IPS DF 19.7 (cell line): ENCODE data around the gene YPEL3.
"Not testable (repeated sequence)": the region's sequence is repeated elsewhere in the genome, so short reads cannot be mapped to it uniquely, and the experiment has no call there.

ENCODE experiments used
- DNase-seq: peaks from one replicate; pipeline ENCODE4 v3.0.0-alpha.2; 2013; ENCODE audit warnings: low read depth, low spot score

Gene YPEL3

DNA sequence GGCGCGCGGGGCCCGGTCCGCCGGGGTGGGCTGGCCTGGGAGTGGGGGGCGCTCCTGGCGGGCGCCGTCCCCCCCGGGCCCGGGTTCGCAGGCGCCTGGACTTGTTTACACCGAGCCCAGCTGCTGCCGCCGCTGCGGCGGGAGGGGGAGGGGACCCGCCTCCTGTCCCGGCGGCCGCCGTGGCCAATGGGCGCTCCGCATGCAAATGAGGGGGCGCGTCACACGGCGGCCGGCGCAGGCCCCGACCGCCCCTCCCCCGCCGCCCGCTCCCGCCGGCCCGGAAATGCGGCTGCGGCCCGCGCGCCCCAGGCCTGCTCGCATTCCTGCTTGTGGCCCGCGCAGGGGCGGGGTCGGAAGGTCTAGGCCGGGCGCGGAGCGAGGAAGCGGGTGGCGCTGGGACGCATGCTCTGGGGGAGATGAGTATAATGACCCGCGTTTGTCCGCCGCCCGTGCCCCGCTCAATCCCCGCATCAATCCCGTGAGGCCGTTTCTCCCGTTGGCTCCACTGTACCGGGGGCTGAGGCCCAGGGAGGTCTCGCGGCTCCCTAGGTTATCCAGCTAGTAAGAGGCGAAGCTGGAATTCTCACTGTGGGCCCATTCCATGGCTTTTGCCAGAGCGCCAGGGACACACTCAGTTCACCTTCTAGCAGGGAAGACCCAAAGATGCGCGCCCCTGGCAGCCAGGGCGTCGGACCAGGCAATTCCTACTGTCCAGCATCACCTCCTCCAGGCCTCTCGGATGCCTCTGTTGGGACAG lies at the start of gene YPEL3:
TSS of gene YPEL3 (minus strand) at position 109 of the 757 bp plus-strand sequence. CDS start 731 bp downstream, outside the sequence.
- no peak for DNase-seq

- no peak for DNase-seq
These were observed 49.6 kb upstream of the YPEL3 start for GRCh38 chr16:30145657-30146056.

DNA sequence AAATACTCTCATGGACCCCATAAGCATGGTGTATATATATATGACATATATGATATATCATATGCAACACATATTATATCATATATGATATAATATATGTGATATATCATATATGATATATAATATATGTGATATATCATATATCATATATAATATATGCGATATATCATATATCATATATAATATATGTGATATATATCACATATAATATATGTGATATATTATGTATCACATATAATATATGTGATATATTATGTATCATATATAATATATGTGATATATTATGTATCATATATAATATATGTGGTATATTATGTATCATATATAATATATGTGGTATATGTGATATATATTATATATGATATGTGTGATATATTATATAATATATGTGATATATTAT lies 48.9 kb upstream of the YPEL3 start:
- DNase-seq = no peak

DNA sequence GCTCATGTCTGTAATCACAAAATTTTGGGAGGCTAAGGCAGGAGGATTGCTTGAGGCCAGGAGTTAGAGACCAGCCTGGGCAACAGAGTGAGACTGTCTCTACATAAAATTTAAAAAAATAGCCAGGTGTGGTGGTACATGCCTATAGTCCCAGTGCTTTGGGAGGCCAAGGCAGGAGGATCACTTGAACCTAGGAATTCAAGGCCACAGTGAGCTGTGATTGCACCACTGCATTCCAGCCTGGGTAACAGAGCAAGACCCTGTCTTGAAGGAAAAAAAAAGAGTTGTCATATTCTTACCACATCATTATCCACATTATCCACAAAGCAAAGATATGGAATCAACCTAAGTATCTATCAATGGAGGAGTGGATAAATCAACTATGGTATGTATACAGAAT lies 48.0 kb upstream of the YPEL3 start:
- no peak for DNase-seq

- no peak for DNase-seq
These were observed 47.3 kb upstream of the YPEL3 start for GRCh38 chr16:30143347-30143702.

DNA sequence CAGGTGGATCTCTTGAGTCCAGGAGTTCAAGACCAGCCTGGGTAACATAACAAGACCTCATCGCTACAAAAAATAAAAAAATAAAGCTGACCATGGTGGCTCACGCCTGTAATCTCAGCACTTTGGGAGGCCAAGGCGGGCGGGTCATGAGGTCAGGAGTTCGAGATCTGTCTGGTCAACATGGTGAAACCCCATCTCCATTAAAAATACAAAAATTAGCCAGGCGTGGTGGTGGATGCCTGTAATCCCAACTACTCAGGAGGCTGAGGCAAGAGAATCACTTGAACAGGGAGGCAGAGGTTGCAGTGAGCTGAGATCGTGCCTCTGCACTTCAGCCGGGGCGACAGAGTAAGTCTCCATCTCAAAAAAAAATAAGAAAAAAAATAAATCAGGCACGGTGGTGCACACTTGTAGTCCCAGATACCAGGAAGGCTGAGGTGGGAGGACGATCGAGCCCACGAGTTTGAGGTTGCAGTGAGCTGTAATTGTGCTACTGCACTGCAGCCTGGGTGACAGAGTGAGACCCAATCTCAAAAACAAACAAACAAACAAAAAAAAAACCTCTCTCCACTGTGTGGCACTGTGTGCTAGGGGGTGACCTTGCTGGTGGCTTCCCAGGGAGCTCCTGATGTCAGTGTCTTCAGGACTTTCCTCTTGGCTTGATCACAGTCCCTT lies 46.8 kb upstream of the YPEL3 start:
- no peak for DNase-seq

- no peak for DNase-seq
These were observed 45.7 kb upstream of the YPEL3 start for GRCh38 chr16:30141750-30142149.

- DNase-seq = no peak
These were observed 43.8 kb upstream of the YPEL3 start for GRCh38 chr16:30139583-30140481.

DNA sequence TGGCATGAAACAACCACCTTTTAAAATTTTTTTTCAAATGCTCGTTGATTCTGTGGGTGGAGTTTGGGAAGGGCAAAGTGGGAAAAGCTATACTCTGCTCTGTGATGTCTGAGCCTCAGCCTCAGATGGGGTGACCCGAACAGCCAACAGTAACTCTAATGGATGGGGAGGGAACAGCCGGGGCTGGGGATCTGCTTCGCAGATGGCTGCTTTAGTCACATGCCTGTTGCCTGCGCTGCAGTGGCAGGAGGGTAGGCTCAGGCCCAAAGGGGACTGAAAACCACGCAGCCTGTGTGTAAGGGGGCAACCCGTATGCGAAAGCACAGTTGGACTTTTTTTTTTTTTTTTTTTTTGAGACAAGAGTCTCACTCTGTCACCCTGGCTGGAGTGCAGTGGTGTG lies 41.9 kb upstream of the YPEL3 start:
- DNase-seq = no peak

DNA sequence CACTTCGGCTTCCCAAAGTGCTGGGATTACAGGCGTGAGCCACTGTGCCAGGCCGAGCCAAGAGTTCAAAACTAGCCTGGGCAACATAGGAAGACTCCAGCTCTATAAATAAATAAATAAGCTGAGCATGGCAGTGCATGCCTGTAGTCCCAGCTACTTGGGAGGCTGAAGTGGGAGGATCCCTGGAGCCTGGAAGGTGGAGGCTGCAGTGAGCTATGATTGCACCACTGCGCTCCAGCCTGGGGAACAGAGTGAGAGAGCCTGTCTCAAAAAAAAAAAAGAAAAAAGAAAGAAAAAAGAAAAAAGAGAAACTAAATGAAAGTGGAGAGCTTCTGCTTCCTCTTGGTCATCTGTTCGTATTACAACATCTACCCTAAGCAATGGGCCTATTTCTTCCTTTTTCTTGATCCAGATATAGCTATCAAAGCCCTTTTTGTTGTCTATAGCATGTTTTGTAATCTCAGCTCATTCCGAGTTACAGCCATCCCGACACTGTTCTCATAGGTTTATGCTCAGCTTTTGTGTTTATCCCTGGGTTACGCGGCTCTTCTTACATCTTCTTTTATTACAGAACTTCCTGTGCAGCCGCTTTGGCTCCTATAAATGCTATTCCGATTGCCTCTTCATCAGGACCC lies 41.1 kb upstream of the YPEL3 start:
- DNase-seq = no peak

- DNase-seq = no peak
These were observed 36.6 kb upstream of the YPEL3 start for GRCh38 chr16:30132591-30132990.

DNA sequence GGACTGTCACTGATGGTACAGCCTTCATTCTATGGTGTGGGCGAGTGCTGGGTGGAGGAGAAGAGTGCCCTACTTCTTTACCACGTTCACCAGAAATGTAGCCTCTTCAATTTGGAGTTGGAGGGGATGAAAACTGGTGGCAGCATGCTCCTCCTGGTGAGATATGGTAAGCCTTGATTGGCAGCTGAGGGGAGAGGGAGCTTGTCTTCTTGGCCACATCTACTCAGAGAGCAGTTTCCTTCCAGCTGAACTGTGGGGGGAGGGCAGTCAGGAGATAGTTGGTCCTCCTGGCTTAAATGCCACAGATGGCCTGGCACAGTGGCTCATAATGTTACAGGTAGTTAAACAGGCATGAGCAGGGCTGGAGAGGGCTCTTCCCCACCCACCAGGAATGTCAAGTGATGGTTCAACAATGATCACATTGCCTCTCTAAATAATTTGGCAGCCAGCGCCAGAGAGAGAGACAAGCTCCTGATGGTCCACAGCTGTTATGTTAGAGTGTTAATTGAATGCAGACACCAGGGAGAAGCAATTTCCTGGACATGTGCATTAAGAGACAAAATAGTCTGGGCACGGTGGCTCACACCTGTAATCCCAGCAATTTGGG lies 36.0 kb upstream of the YPEL3 start:
- DNase-seq = no peak

DNA sequence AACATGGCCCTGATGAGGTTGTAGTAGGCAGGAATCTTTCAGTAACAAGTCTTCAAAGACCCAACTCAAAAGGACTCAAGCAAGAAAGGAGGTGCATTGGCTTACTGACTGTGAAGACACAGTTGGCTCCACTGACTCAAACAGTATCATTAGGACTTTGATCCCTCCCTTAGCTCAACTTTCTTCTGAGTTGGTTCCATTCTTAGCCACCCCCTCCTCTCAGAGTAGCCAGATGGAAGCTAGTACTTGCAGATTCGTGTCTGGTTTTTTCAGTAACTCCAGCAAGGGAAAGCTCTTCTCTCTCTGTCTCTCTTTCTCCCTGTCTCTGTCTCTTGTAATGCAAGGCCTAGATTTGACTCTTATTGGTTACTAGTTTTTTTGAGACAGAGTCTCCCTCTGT lies 32.0 kb upstream of the YPEL3 start:
- DNase-seq = no peak

GRCh38 chr16:30125690-30126089 lies 29.7 kb upstream of the YPEL3 start:
- not testable (repeated sequence) for DNase-seq

DNA sequence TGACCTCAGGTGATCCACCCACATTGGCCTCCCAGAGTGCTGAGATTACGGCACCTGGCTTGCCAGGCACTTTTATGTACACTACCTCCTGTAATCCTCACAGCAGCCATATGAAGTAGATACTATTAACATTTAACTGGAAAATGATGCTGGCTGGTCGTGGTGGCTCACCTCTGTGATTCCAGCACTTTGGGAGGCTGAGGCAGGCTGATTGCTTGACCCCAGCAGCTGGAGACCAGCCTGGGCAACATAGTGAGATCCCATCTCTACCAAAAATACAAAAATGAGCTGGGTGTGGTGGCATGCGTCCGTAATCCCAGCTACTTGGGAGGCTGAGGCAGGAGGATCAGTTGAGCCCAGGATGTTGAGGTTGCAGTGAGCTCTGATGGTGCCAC lies 29.0 kb upstream of the YPEL3 start:
- no peak for DNase-seq

- no peak for DNase-seq
These were observed 26.7 kb upstream of the YPEL3 start for GRCh38 chr16:30122604-30123160.

DNA sequence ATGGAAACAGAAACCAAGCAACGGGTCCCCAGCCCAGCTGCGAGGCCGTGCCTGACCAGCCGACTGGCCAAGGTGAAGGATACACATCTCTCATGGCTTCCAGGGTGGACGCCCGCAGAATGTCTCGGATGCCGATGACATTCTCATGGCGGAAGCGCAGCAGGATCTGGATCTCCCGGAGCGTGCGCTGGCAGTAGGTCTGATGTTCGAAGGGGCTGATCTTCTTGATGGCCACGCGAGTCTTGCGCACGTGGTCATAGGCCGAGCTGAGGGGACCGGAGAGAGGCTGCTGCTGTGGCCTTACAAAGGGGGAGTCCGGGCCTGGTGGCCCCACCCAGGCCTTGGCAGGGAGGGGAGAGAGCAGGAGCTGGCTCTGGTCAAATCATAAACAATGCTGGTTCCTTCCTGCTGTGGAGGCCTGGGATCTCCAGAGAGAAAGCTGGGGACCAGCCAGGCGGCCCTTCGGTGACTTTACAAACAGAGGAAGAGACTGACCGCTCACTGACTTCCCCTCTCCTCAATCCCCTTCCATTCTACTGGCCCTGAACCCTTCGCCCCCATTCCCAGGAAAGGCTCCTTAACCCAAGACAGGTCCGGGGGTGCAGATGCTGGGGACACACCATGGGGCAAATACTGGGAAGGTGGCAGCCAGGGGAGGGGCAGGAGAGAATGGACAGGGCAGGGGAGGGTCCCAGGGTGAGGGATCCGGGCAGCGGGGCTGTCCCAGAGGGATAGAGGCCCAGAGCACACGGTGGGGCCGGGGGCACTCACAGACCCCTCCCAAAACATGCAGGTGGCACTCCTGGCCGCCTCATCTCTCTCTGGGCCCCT lies 25.9 kb upstream of the YPEL3 start:
- no peak for DNase-seq

GRCh38 chr16:30120340-30121105 lies 24.5 kb upstream of the YPEL3 start:
- DNase-seq = no peak

- no peak for DNase-seq
These were observed 23.4 kb upstream of the YPEL3 start for GRCh38 chr16:30119428-30119827.
